CD4-positive, alpha-beta T cell (primary cell): Measurements from ENCODE around the gene AGAP1. TPM values are rescaled to one million over a fixed set of nuclear protein-coding genes. Genes with fewer than 3 reads are reported as not detected.

Experiments
- ATAC-seq: fragments of 200-7000 bp; cut with Tn5 transposase; one replicate; pipeline ENCODE4 v1.10.0; 2022; ENCODE audit warnings: mild to moderate bottlenecking; ENCODE audit not compliant: poor library complexity
- CTCF ChIA-PET: fragments of 350-600 bp; sonication (Branson Sonifier 250); formaldehyde crosslinking; loops from one replicate; lab custom pipeline; 2021; ENCODE audit warnings: antibody characterized with exemption, inconsistent platforms; lab: Charles Lee
- POLR2A ChIA-PET: fragments of 350-600 bp; sonication (Branson Sonifier 250); formaldehyde crosslinking; loops from one replicate; lab custom pipeline; 2021; ENCODE audit warnings: antibody characterized with exemption, inconsistent platforms; lab: Charles Lee
- DNase-seq, 14 experiments: peaks; one replicate each; pipeline ENCODE4 v3.0.0-alpha.2; 2013 to 2020; ENCODE audit warnings: mixed read lengths in 2 of 14
- H3K27ac ChIP-seq, 2 donors: one replicate each; pipeline versions ENCODE4 v1.5.1 to v1.7.0; 2013; ENCODE audit warnings: low read length in 2 of 2, low read depth in 1 of 2, mild to moderate bottlenecking in 1 of 2
- H3K27me3 ChIP-seq, 2 experiments: 1 replicate in 1 of 2; 2 replicates in 1 of 2; pipeline versions ENCODE4 v1.6.1 to v1.7.0; 2013; ENCODE audit warnings: low read length in 2 of 2, control low read depth in 1 of 2, mild to moderate bottlenecking in 1 of 2, moderate library complexity in 1 of 2; ENCODE audit not compliant: insufficient read depth in 2 of 2, control insufficient read depth in 1 of 2
- H3K36me3 ChIP-seq: one replicate; pipeline ENCODE4 v1.6.1; 2013; ENCODE audit warnings: low read length, control low read depth; ENCODE audit not compliant: insufficient read depth
- H3K4me1 ChIP-seq: one replicate; pipeline ENCODE4 v1.6.1; 2013; ENCODE audit warnings: low read length, control low read depth; ENCODE audit not compliant: insufficient read depth
- H3K4me3 ChIP-seq: one replicate; pipeline ENCODE4 v1.5.1; 2013; ENCODE audit warnings: mild to moderate bottlenecking, low read length, moderate library complexity
- H3K9me3 ChIP-seq, 2 experiments: 1 replicate in 1 of 2; 2 replicates in 1 of 2; pipeline versions ENCODE4 v1.6.1 to v1.7.0; 2013; ENCODE audit warnings: low read length in 2 of 2, mild to moderate bottlenecking in 2 of 2, control low read depth in 1 of 2, moderate library complexity in 1 of 2; ENCODE audit not compliant: control insufficient read depth in 1 of 2, insufficient read depth in 1 of 2
- H3K27ac Mint-ChIP-seq: one replicate; pipeline ENCODE4 v1.8.0; 2020; ENCODE audit warnings: mixed read lengths
- H3K27me3 Mint-ChIP-seq: one replicate; pipeline ENCODE4 v1.8.0; 2021; ENCODE audit warnings: mixed read lengths
- H3K36me3 Mint-ChIP-seq: one replicate; pipeline ENCODE4 v1.8.0; 2021; ENCODE audit warnings: low read depth, mixed read lengths
- H3K4me1 Mint-ChIP-seq: one replicate; pipeline ENCODE4 v1.8.0; 2021; ENCODE audit warnings: low read depth, mixed read lengths
- H3K4me3 Mint-ChIP-seq: one replicate; pipeline ENCODE4 v1.8.0; 2020; ENCODE audit warnings: mild to moderate bottlenecking, mixed read lengths
- H3K9me3 Mint-ChIP-seq: one replicate; pipeline ENCODE4 v1.8.0; 2020; ENCODE audit warnings: mixed read lengths
- CTCF ChIP-seq: fragments of 200-600 bp; IDR thresholded peaks from one replicate; pipeline ENCODE4 v1.8.0; 2022; ENCODE audit warnings: antibody characterized with exemption, mild to moderate bottlenecking
- intact Hi-C, 2 experiments: fragments of 100-400 bp; cut with DNase I in 1 of 2; cut with micrococcal nuclease in 1 of 2; formaldehyde crosslinking; loops; one replicate each; pipeline versions ENCODE4 v1.15.1 to v1.9.0; 2023 to 2025; cut with DNase I, micrococcal nuclease
- total RNA-seq, 174 experiments: library from RNA in 2 of 174; stranded (reverse) in 2 of 174; gene quantifications; one replicate each; pipeline ENCODE4 v1.2.3 and lab custom pipeline; 2021 to 2026

Gene AGAP1
- total RNA-seq, 2 experiments from 2014 or later, result 2.6 to 3.1 TPM

DNA sequence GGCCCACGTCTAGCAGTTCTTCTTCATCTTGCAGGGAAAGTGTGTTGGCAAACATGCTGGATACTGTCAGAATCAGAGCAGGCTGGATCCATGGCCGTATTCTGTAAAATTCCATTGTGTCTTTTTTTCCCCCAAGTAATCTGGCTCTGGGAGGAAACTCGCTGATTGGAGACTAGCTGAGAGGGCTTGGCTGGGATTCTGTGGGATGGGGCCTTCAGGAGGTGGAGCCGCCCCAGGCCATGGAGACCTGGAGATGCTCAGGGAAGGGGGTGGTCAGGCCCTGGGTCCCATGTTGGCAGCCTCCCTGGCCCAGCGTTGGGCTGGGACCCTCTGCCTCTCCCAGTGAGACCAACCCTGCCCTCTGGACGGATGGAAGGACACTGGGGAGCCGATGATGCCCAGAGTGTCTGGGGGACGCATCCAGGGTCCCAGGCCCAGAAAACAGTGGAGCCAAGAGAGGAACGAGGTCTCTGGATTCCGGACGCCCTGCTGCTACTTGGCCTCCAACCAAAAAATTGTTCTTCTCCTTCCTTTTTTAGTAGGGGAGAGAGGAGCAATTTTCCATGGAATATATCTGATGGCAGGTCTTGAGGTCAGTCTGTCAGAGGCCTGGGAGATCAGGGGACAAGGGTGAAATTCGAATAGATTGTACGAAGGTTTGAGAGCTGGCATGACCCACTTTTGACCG lies 114.5 kb downstream of the AGAP1 start:
- intact Hi-C loops, result no loop called here
- CTCF ChIA-PET, result no interaction called here

DNA sequence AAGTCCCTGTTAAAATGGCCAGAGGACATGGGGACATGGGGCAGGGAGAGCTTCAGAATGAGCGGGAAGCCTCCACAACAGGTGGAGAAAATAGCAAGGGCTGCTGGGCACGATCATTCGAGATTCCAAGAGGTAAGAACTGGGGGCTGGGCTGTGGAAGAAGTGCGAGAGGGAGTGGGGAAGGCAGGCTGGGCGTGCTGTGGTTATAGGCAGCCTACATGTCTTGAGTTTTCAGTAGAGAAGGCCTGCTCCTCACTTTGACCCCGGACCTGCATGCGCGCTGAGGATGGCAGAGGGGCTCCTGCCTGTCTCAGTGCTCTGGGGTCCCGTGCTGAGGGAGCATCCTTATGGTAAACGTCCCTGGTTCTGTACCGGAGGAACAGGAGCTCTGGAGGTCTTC lies 115.5 kb downstream of the AGAP1 start:
- ATAC-seq, result no peak
- Histone ChIP-seq H3K27me3 (no peaks in the 10 kb centered on the region), H3K4me3 (no peak overlapping the region), H3K9me3 (peaks cover 0 to 15% of the 10 kb centered on the region in 2 experiments), H3K27ac (no peak overlapping the region), H3K36me3 (no peaks in the 10 kb centered on the region), H3K4me1 (no peaks in the 10 kb centered on the region)
- Mint-ChIP-seq H3K27me3 (peaks cover 41% of the 10 kb centered on the region), H3K4me1 (no peaks in the 10 kb centered on the region), H3K36me3 (no peaks in the 10 kb centered on the region), H3K4me3 (no peak overlapping the region), H3K27ac (no peak overlapping the region), H3K9me3 (no peaks in the 10 kb centered on the region)
- intact Hi-C loops, result no loop called here
- TF ChIP-seq CTCF, result no peak
- ChIA-PET CTCF (no interaction called here), POLR2A (no interaction called here)
- no peak for DNase-seq

More for the DNA sequence above, 114.5 kb downstream of the AGAP1 start:
- no peak overlapping the region for H3K4me3 ChIP-seq
- Mint-ChIP-seq H3K27me3 (peaks cover 34% of the 10 kb centered on the region), H3K4me1 (no peaks in the 10 kb centered on the region), H3K27ac (no peak overlapping the region), H3K4me3 (no peak overlapping the region), H3K9me3 (no peaks in the 10 kb centered on the region), H3K36me3 (no peaks in the 10 kb centered on the region)
- ATAC-seq, result no peak
- H3K4me1 ChIP-seq, result no peaks in the 10 kb centered on the region
- H3K36me3 ChIP-seq, result no peaks in the 10 kb centered on the region
- peaks cover 0 to 15% of the 10 kb centered on the region in 2 experiments for H3K9me3 ChIP-seq
- POLR2A ChIA-PET, result no interaction called here
- TF ChIP-seq CTCF, result no peak
- DNase-seq, result no peak
- no peak overlapping the region for H3K27ac ChIP-seq
- H3K27me3 ChIP-seq, result no peaks in the 10 kb centered on the region

GRCh38 chr2:235609746-235610145 lies 115.9 kb downstream of the AGAP1 start:
- ATAC-seq (no peak), DNase-seq (no peak)
- Mint-ChIP-seq H3K27me3 (peaks cover 41% of the 10 kb centered on the region), H3K4me1 (no peaks in the 10 kb centered on the region), H3K36me3 (no peaks in the 10 kb centered on the region), H3K9me3 (no peaks in the 10 kb centered on the region), H3K4me3 (no peak overlapping the region), H3K27ac (no peak overlapping the region)
- Histone ChIP-seq H3K4me3 (no peak overlapping the region), H3K36me3 (no peaks in the 10 kb centered on the region), H3K27me3 (no peaks in the 10 kb centered on the region), H3K9me3 (peaks cover 0 to 15% of the 10 kb centered on the region in 2 experiments), H3K4me1 (no peaks in the 10 kb centered on the region), H3K27ac (no peak overlapping the region)
- no peak for TF ChIP-seq CTCF
- ChIA-PET CTCF (no interaction called here), POLR2A (no interaction called here)
- intact Hi-C loops, result no loop called here
